ENCODE data around the gene PHF12. TPM values are rescaled to one million over a fixed set of nuclear protein-coding genes. Genes with fewer than 3 reads are reported as not detected.

Gene PHF12
- total RNA-seq, 1 donor from 2014 or later, result 14.8 TPM

DNA sequence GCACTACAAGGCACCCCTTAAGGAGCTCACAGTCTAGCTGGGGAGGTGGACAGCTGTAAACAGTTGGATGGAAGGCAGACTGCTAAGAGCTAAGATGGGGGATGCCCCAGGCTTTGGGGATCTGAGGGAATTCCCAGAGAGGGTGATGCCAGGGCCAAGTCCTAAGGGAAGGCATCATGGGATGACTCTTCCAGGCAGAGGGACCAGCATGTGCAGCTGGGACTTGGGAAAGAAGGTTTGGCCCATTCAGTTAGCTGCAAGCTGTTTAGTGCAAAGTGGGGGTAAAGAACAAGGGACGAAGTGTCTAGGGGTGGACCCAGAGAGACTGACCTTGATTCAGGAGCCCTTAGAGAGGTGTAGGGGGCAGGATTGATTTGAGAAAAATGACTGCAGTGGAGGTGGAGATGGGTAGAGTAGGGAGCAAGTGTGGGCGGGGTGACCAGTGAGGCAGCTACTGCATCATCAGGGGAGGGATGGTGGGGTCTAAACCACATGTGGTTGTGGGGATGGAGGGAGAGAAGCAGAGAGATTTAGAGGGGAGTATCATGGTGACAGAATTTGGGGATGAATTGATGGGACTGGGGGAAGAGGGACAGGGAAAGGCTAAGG lies 27.1 kb upstream of the PHF12 start:
- ATAC-seq (ENCODE audit: poor library complexity) (no peak), DNase-seq (no peak)
- intact Hi-C loops (cut with DNase I), result no loop called here

DNA sequence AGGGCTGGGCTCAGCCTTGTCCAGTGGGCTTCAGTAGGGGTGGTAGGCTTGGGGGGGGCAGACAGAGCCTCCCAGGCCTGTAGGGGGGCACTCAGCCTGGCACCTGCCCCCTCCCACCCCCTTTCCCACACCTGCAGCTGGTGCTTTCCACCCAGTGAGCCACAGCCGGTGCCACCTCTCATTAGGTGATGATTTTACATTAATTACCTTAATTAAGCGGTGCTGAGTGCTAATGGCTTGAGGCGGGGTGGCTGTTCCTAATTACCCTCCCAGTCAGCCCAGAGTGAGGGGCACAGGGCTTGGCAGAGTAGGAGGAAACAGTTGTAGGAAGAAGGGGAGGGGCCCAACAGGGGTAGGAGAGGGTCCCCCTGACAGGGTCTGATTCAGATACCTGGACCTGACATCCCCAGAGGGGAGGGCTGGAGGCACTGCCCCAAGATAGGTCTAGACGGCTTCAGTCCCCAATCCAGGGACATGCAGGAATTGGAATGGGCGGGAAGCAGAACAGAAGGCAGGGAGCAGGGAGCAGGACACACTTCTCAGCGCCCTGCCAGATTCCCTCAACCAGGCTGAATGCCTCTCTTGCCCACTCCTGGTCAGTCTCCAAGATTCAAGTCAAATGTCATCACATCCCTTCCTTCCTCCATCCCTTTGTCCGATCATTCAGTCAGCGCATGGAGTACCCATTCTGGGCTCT lies 26.5 kb upstream of the PHF12 start:
- DNase-seq (no peak), ATAC-seq (ENCODE audit: poor library complexity) (no peak)
- intact Hi-C loops (cut with DNase I), result no loop called here

GRCh38 chr17:28975646-28976045 lies 24.3 kb upstream of the PHF12 start:
- intact Hi-C loops (cut with DNase I), result no loop called here
- no peak for DNase-seq
- no peak for ATAC-seq (ENCODE audit: poor library complexity)

- DNase-seq, result no peak
- intact Hi-C loops (cut with DNase I), result no loop called here
- ATAC-seq (ENCODE audit: poor library complexity), result peak; percentile 37
Observed at GRCh38 chr17:28975031-28975430, 23.7 kb upstream of the PHF12 start.

DNA sequence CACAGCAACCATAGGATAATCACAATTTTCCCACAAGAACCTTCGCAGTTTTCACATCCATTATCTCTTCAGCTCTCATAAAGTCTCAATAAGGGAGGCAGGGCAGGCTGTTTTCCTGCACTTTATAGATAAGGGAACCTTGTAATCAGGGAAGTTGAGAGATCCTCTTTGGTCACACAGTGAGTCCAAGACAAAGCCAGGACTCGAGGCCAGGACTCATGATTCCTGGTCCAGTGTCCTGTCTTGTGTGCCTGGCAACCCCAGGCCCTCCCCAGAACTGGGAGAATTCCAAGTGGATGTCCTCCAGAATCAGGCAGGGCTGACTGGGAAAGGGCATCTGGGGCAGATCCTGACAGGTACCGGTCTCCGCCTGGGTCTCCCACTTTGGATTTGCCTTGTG lies 23.1 kb upstream of the PHF12 start:
- DNase-seq (peak; percentile 65), ATAC-seq (ENCODE audit: poor library complexity) (peak; percentile 64)
- intact Hi-C loops (cut with DNase I), result no loop called here

DNA sequence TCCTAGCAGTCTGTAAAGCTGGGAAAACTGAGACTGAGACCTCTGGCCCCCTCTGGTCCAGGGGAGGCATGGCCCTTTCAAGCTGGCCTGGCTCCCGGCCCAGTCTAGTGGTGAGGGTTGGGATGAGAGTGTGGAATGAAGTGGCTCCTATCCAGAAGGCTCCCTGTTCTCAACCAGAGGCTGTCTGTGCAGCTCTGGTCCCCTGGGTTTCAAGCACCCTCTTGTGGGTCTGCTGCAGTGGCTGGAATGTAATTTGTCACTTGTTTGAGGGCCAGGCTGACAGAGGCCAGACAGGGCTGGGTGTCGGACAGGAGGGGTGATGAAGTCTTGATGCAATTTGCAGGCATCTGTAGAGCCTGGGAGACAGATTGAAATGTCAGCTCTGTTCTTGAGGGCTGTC lies 22.1 kb upstream of the PHF12 start:
- intact Hi-C loops (cut with DNase I), result no loop called here
- ATAC-seq (ENCODE audit: poor library complexity) (peak; percentile 80), DNase-seq (peak; percentile 89)

DNA sequence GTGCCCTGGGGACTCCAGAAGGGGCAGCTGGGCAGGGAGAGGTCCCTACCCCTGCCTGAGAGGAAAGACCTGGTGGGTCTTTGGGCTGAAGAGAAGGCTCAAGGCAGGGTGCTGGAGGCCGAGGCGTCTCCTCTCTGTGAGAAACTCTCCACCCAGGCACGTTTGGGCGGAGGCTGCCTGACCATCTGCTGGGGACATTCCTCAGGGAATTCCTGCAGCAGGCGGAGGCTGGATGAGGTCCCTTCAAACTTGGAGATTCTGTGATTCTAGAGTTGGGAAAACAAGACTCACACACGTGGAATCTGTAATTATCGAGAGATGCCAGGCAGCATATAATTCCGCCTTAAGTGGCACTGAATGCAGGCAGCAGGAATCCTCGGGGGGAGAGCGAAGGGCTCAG lies 21.1 kb upstream of the PHF12 start:
- DNase-seq (no peak), ATAC-seq (ENCODE audit: poor library complexity) (no peak)
- intact Hi-C loops (cut with DNase I), result no loop called here

GRCh38 chr17:28970879-28971278 lies 19.6 kb upstream of the PHF12 start:
- intact Hi-C loops (cut with DNase I), result no loop called here
- ATAC-seq (ENCODE audit: poor library complexity), result no peak
- DNase-seq, result no peak

GRCh38 chr17:28969706-28970393 lies 18.5 kb upstream of the PHF12 start:
- ATAC-seq (ENCODE audit: poor library complexity), result no peak
- no peak for DNase-seq
- intact Hi-C loops (cut with DNase I), result loop anchor here (10.0 kb wide), 1 partner anchor 255 kb away; no protein-coding TSS in a partner anchor

DNA sequence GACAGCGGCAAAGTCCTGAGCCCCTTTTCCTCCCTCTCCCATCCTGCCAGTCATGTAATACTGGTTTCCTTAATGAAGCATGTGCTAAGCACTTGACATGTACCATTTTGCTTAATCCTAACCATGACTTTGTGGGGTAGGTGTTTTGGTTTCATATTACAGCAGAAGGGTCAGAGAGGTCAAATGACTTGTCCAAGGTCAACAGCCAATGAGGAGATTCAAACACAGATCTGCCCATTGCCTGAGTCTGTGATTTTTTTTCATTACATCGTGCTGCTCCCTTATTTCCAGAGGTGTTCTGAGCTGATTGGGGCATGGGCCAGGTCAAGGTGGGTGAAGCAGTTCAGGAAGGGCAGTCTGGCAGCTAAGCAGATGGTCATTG lies 17.6 kb upstream of the PHF12 start:
- no peak for DNase-seq
- intact Hi-C loops (cut with DNase I), result loop anchor here (10.0 kb wide), 1 partner anchor 256 kb away; no protein-coding TSS in a partner anchor
- no peak for ATAC-seq (ENCODE audit: poor library complexity)

DNA sequence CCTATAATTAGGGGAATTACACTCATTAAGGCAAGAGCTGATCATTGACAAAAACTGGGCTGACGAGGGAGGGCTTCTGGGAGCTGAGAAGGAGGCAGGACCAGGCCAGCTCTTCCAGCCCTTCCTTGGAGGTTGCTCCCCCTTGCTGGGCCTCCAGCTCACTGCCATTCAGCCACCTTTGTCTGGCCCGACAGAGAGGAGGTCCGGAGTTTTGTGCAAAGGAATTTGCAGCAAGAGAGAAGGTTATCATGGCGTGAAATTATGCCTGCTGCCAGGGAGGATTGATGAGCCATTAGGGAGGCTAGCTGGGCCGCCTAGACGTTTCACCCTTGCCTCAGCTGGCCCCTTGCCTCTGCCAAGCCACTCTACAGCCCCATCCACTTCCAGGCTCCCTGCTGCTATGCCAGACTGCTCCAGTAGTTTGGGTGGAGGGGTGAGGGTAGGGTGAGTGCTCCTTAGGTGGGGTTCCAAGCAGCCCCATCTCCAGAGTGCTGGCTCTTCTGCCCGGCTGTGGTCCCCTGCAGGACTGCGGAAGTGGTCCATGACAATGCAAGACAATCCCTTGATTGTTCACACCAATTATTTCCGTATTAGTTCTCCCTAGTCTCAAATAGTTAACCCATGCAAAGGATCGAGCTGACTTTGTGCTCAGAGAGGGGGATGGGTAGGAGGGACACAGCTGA lies 17.1 kb upstream of the PHF12 start:
- intact Hi-C loops (cut with DNase I), result loop anchor here (10.0 kb wide), 1 partner anchor 256 kb away; no protein-coding TSS in a partner anchor
- peak; percentile 56 for ATAC-seq (ENCODE audit: poor library complexity)
- DNase-seq, result peak; percentile 55

DNA sequence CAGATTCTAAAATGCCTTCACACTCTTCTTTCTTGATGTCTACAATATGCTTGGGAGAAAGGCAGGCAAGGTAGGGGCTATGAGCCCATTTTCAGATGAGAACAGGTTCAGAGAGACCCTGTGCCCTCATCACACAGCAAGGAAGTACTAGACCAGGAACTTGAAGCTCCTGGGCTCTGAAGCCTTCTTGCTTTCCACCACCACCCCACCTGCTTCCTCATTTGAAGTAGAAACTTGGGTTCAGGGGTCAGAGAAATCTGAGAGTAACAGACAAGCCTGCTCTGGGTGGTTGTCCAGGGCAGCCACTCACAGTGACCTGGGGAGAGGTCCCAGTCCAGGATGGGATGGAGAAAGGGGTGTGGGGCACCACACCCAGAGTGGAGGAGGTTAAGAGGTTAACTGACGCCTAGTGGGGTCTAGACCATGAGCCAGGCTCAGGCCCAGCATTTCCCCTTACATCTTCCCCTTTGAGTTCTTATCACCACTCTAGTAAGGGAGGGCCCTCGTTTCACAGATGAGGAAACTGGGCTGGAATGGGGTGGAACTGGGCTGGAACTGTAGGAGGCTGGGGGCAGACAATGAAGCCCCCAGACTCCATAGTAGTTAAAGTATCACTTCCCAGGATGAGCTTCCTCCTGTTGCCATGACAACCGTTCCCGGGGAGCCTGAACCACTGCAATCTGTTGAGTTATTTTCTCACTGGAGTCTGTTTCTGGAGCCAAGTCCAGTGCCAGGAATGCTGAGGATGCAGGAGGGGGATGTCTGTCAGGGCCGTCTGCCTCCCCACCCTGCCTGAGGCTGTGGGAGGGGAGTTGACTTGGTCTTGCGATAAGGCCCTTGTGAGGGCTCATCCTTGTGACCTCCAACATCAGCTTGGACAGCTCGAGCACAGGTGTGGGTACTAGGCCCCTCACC lies 16.2 kb upstream of the PHF12 start:
- ATAC-seq (ENCODE audit: poor library complexity) (no peak), DNase-seq (peak; percentile 33)
- intact Hi-C loops (cut with DNase I), result loop anchor here (10.0 kb wide), 1 partner anchor 257 kb away; no protein-coding TSS in a partner anchor

GRCh38 chr17:28963841-28964240 lies 12.5 kb upstream of the PHF12 start:
- no peak for DNase-seq
- no peak for ATAC-seq (ENCODE audit: poor library complexity)
- intact Hi-C loops (cut with DNase I), result loop anchor here (10.0 kb wide), 1 partner anchor 261 kb away; no protein-coding TSS in a partner anchor

GRCh38 chr17:28963055-28963611 lies 11.8 kb upstream of the PHF12 start:
- ATAC-seq (ENCODE audit: poor library complexity), result no peak
- no peak for DNase-seq
- intact Hi-C loops (cut with DNase I), result loop anchor here (10.0 kb wide), 1 partner anchor 262 kb away; no protein-coding TSS in a partner anchor

DNA sequence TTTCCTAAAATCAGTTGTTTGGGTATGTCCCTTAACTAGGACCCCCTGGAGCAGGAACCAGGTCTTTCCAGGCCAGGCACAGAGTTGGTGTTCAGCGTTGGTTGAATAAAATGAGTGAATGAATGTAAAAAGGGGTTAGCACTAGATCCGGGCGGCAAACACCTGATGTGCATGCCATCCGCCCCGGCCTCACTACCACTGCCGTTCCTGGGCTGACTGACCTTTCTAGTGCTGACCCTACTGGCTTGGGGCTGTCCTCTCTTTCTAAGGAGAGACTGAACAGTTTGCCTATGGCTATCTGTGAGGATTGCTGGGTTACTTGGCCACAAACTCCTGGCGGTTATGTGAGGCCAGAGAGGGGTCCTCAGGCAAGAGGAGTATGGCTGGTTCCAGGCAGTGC lies 10.1 kb upstream of the PHF12 start:
- ATAC-seq (ENCODE audit: poor library complexity) (no peak), DNase-seq (no peak)
- intact Hi-C loops (cut with DNase I), result loop anchor here (2.0 to 10.0 kb wide), 2 partner anchors 151 to 263 kb away; no protein-coding TSS in a partner anchor

GRCh38 chr17:28960256-28961061 lies 9.1 kb upstream of the PHF12 start:
- intact Hi-C loops (cut with DNase I), result loop anchor here (2.0 to 10.0 kb wide), 2 partner anchors 152 to 264 kb away; no protein-coding TSS in a partner anchor
- DNase-seq (peak; percentile 26), ATAC-seq (ENCODE audit: poor library complexity) (no peak)

DNA sequence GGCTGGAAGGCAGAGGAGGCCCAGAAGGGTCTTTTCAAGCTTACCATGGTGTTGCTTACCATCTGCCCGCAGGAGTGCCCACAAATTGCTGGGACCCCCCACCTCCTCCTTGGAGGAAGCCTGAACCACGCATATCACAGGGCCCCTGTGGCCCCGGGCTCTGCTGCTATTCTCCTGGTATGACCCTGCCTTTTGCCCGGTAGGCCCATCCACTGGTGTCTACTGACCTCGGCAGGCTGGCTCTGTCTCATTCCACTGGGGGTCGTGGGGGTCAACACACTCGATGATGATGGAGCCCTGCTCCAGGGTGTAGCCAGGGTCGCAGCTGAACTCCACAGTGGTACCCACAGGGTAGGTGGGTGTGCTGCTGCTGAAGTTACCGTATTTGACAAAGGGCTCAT lies 8.2 kb upstream of the PHF12 start:
- intact Hi-C loops (cut with DNase I), result no loop called here
- DNase-seq (no peak), ATAC-seq (ENCODE audit: poor library complexity) (no peak)

Measured in Right ventricle myocardium superior (tissue), 1 donor.